Cardiac muscle cell (in vitro differentiated cells and primary cell): ENCODE data around the gene ST6GALNAC3. TPM values are rescaled to one million over a fixed set of nuclear protein-coding genes. Genes with fewer than 3 reads are reported as not detected.

Experiments
- DNase-seq, 2 donors: peaks; one replicate each; pipeline versions ENCODE4 v3.0.0 to v3.0.0-alpha.2; 2010 to 2017; ENCODE audit warnings: low read depth in 1 of 2, low spot score in 1 of 2
- H3K27ac ChIP-seq: fragments of 200-600 bp; sonication (generic); 2 replicates; pipeline ENCODE4 v1.5.1; 2016
- H3K27me3 ChIP-seq: fragments of 200-600 bp; sonication (generic); 2 replicates; pipeline ENCODE4 v1.6.0; 2016; ENCODE audit warnings: control low read depth
- H3K36me3 ChIP-seq: fragments of 200-600 bp; sonication (generic); 2 replicates; pipeline ENCODE4 v1.5.1; 2016; ENCODE audit warnings: control low read depth
- H3K4me1 ChIP-seq: fragments of 200-600 bp; sonication (generic); 2 replicates; pipeline ENCODE4 v1.8.1; 2017; ENCODE audit warnings: low read depth, mild to moderate bottlenecking, mixed run types
- H3K4me3 ChIP-seq: fragments of 200-600 bp; sonication (generic); 2 replicates; pipeline ENCODE4 v1.5.1; 2016; ENCODE audit warnings: mild to moderate bottlenecking
- H3K9me3 ChIP-seq: fragments of 200-600 bp; sonication (generic); 2 replicates; pipeline ENCODE4 v1.5.1; 2017; ENCODE audit warnings: low read depth, mild to moderate bottlenecking, control low read depth
- polyA plus RNA-seq: library from polyadenylated mRNA; unstranded; fragments of >200 nt; fragmentation: Nextera tagmentation; extraction: Ambion mirVana; gene quantifications from 2 replicates; pipeline ENCODE4 v1.2.1, GENCODE V29; 2016
- total RNA-seq: library from RNA; depleted of rRNA; stranded (reverse); fragments of >200 nt; gene quantifications from 2 replicates; pipeline ENCODE4 v1.2.3, GENCODE V29; 2016
- TF ChIP-seq, protein P1 (sequence below): IDR thresholded peaks from 2 replicates; pipeline ENCODE4 v1.5.1; 2012; ENCODE audit warnings: low read depth, mild to moderate bottlenecking, low read length

ST6GALNAC3 gene
- total and polyA plus RNA-seq, 2 experiments from 2014 or later = 10.4 to 14.8 TPM

DNA sequence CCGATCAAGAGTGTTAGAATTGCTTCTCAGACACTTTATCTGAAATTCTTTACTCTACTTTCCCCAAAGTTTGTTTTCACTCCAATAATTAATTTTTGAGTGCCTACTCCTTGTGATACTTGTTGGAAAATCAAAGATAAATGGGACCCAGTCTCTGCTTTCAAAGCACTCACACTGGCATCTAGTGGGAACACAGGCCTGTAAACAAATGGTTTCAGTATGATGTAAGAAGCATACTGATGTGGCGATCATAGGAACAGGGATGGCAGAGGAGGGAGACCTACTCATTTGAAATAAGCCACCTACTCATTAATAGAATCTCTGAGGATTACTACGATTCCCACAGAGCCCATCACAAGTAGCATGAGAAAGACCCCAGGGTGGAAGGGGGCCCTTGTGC, 519.1 kb downstream of the ST6GALNAC3 start:
- Histone ChIP-seq H3K36me3 (no peaks in the 10 kb centered on the region), H3K4me3 (no peak overlapping the region), H3K9me3 (no peaks in the 10 kb centered on the region), H3K27me3 (no peaks in the 10 kb centered on the region), H3K4me1 (no peaks in the 10 kb centered on the region), H3K27ac (no peak overlapping the region)
- DNase-seq = no peak
- TF ChIP-seq, protein P1, sequence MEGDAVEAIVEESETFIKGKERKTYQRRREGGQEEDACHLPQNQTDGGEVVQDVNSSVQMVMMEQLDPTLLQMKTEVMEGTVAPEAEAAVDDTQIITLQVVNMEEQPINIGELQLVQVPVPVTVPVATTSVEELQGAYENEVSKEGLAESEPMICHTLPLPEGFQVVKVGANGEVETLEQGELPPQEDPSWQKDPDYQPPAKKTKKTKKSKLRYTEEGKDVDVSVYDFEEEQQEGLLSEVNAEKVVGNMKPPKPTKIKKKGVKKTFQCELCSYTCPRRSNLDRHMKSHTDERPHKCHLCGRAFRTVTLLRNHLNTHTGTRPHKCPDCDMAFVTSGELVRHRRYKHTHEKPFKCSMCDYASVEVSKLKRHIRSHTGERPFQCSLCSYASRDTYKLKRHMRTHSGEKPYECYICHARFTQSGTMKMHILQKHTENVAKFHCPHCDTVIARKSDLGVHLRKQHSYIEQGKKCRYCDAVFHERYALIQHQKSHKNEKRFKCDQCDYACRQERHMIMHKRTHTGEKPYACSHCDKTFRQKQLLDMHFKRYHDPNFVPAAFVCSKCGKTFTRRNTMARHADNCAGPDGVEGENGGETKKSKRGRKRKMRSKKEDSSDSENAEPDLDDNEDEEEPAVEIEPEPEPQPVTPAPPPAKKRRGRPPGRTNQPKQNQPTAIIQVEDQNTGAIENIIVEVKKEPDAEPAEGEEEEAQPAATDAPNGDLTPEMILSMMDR = no peak

DNA sequence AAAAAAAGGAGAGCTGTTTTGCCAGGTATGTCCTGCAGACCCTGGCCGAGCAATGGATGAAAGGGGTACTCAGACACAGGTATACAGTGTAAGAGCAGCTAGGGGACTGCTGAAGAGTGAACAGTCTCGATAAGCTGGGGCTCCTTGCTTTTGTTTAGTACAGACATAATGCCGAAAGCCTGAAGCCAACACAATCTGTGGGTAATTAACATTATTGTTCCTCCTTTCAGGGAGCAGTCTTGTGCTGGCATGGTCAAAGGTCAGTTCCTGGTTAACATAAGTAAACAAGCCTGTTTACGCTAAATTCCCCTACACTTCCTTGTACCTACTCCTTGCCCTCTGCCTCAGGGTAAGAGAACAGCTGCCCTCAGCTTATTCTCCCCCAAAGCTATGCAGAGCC, 520.5 kb downstream of the ST6GALNAC3 start:
- TF ChIP-seq, protein P1 = no peak
- no peak for DNase-seq
- Histone ChIP-seq H3K27ac (no peak overlapping the region), H3K9me3 (no peaks in the 10 kb centered on the region), H3K4me1 (no peaks in the 10 kb centered on the region), H3K27me3 (no peaks in the 10 kb centered on the region), H3K4me3 (no peak overlapping the region), H3K36me3 (no peaks in the 10 kb centered on the region)

DNA sequence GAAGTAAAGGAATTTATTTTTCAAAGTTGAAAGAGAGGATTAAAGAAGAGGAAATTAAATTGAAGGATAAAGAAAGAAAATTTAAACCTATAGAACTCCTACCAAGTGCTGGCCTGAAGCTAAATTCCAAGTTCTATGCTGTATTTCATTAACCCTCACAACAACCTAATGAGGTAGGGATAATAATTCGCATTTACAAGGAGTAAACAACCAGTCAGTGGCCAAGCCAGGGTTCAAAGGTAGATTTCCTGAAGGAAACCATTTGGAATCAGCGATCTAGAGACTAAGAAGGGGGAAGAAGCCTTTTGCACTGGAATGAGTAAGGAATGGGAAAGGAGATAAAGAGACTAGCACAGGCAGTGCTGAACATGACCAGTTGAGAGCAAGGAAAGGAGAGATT, 526.9 kb downstream of the ST6GALNAC3 start:
- H3K36me3 ChIP-seq = no peaks in the 10 kb centered on the region
- DNase-seq = no peak
- H3K9me3 ChIP-seq = no peaks in the 10 kb centered on the region
- H3K27me3 ChIP-seq = no peaks in the 10 kb centered on the region
- TF ChIP-seq, protein P1 = no peak
- H3K4me3 ChIP-seq = no peak overlapping the region
- no peak overlapping the region for H3K27ac ChIP-seq
- no peaks in the 10 kb centered on the region for H3K4me1 ChIP-seq

DNA sequence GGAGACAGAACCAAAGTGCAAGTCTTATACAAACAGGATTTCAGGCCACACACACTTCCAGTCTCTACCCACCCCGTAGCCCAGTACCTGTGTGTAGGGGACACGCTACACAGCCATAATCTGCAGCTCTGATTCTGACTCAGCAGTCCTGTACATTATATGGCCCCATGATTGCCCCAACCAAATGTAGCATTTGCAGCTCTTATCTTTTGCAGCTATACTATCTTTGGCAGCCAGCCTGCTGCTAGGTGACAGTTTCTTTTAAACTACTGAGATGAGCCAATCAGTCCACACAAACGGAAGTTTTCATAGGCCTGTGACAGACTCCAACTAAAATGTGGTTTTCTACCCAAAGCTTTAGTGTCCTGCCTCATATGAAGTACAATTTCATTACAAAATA, 533.2 kb downstream of the ST6GALNAC3 start:
- no peaks in the 10 kb centered on the region for H3K36me3 ChIP-seq
- H3K4me3 ChIP-seq = no peak overlapping the region
- H3K4me1 ChIP-seq = peaks cover 16% of the 10 kb centered on the region
- H3K9me3 ChIP-seq = no peaks in the 10 kb centered on the region
- TF ChIP-seq, protein P1 = no peak
- no peaks in the 10 kb centered on the region for H3K27me3 ChIP-seq
- DNase-seq = no peak
- no peak overlapping the region for H3K27ac ChIP-seq

DNA sequence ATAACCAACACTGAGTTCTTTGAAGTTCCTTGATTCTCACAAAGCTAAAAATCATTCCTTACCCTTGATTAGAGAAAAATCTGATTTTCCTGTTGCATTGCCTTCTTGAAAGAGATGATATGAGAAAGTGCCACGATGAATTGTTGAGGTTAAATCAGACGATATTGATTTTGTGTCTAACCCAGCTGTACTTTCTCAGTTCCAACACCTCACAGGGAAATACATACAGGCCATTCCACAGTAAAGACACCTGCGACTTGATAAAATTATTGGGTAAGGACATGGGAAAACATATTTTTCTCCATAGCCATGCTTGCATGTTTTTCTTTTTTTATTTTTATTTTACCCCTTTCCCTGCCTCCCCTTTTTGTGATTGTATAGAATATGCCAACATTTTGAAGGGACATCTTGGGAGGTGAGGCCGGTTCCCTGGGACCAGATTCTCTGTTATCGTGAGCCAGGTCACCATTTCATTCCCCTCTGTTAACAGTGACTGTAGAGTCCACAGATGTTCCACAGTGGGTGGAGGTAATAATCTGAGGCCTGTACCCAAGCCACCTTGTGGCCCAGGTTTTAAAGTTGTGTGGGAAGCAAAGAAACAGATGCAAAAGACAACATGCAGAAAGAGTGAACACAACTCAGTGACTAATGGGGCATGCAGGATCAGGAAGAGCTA, 537.4 kb downstream of the ST6GALNAC3 start:
- DNase-seq = no peak
- TF ChIP-seq, protein P1 = no peak
- Histone ChIP-seq H3K4me1 (peaks cover 19% of the 10 kb centered on the region), H3K9me3 (no peaks in the 10 kb centered on the region), H3K27me3 (no peaks in the 10 kb centered on the region), H3K27ac (no peak overlapping the region), H3K36me3 (no peaks in the 10 kb centered on the region), H3K4me3 (no peak overlapping the region)

DNA sequence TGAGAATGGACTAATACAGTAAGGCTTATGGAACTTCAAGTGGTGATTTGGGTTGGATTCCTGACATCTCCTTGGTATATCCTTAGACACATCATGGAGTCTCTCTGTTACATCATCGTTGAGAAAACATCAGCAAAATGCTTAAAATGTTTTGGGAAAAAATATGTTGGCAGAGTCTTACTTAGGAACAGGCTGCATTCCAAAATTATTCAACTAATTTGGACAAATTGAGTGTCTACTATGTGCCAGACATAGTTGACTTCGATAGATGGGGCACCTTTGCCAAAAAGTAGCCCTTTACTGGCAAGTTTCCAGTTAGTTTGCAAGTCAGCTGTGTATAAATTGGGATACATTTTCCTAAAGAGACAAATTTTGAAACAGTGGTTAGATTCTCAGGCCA, 539.3 kb downstream of the ST6GALNAC3 start:
- Histone ChIP-seq H3K27me3 (no peaks in the 10 kb centered on the region), H3K4me1 (peaks cover 9% of the 10 kb centered on the region), H3K36me3 (no peaks in the 10 kb centered on the region), H3K9me3 (no peaks in the 10 kb centered on the region), H3K4me3 (no peak overlapping the region), H3K27ac (no peak overlapping the region)
- TF ChIP-seq, protein P1 = no peak
- no peak for DNase-seq
